HG02623 (cell line): Measurements from ENCODE around the gene RIPK1.
"Not testable (repeated sequence)": the region's sequence is repeated elsewhere in the genome, so short reads cannot be mapped to it uniquely, and the experiment has no call there.

Experiments used
- ATAC-seq: cut with Tn5 transposase; IDR thresholded peaks from one replicate; pipeline ENCODE4 v1.9.1; 2021; ENCODE audit warnings: moderate library complexity; ENCODE audit not compliant: unreplicated experiment

Gene RIPK1

GRCh38 chr6:3133515-3133914 is 65.2 kb downstream of the RIPK1 start:
- no peak for ATAC-seq

DNA sequence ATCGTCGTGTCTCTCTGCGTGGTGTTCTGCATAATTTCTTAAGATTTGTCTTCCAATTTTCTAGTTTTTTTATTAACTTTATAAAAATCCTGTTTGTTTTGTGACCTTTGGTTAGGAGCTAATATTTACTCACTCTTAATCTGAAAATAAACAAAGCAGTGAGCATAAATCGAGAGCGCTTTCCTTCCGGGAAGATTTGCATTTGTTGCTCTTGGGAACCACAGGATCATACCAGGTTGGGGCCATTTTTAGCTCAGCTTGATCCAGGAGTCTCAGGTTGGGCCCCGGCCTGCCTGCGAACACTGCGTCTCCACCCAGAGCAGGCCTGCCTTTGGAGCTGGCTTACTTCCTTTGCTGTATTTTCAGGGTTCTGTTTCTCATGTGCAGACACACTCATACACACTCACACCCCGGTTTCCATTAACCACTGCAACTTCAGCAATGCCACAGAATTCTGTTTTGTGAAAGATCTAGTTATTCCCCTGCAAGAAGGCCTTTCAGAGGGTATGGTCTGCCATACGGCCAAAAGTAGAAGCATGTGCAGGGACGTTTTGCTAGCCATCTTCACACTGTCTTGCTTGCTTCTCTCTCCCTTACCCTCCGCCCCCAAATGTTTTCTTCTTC is 67.5 kb downstream of the RIPK1 start:
- no peak for ATAC-seq

- ATAC-seq = no peak
Measured at GRCh38 chr6:3136292-3137011, 68.2 kb downstream of the RIPK1 start.

DNA sequence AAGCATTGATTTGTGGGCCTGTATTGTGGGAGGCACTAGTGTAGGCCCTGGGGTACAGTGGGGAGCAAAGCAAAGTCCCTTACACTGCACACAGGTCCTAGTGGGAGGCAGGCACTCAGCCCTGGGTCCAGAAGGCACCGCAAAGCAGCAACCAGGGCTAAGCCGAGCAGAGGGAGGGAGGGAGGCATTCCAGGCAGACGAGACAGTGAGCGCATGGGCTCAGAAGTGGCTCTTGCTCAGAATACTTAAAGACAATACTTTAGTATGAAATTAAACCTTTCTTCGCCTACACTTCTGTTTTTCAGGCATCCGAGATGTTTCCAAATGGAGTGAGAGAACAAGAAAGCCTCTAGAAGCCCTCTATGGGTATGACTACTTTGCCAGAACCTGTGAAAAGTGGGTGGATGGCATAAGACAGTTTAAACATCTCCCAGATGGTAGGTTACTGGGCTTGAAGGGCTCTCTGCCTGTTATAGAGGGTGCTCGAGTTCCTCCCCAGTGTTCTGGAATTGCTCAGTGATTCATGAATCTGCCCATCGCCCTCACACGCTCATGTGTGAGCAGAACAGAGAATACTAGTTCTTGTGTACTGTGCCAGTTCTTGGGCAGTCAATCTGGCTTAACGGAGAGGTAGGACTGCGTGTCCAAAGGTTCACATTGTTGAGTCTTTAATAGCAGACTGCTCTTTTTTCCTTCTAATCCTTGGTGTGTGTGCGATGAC is 68.9 kb downstream of the RIPK1 start:
- no peak for ATAC-seq

DNA sequence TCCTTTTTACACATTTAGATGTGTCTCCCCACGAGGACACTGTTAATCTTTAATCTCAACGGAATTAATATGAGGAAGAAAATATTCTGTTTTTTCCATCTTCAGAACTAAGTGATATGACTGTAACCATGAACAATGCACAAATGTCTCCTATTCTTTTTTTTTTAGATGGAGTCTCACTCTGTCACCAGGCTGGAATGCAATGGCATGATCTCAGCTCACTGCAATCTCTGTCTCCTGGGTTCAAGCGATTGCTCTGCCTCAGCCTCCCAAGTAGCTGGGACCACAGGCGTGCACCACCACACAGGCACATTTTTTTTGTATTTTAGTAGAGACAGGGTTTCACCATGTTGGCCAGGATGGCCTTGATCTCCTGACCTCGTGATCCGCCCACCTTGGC is 69.6 kb downstream of the RIPK1 start:
- ATAC-seq = not testable (repeated sequence)

- no peak for ATAC-seq
Measured at GRCh38 chr6:3138341-3138740, 70.0 kb downstream of the RIPK1 start.

GRCh38 chr6:3139090-3139903 is 71.0 kb downstream of the RIPK1 start:
- no peak for ATAC-seq

- no peak for ATAC-seq
Measured at GRCh38 chr6:3140201-3140600, 71.9 kb downstream of the RIPK1 start.

DNA sequence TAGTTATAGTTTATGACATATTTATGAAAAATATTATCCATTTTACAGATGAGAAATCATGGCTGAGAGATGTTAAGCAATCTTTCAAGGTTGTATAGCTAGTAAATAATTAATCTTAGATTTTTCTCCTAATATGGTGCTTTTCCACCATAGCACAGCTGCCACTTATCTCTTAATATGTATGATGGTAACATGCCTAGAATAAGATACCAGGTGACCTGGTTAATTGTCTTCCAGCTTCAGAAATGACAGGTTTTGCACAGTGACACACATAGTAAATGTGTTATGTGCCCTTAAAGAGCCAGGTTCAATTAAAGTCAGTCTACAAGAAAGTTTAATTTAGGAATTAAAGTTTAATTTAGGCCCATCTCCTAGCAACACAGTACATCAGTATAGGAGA is 74.2 kb downstream of the RIPK1 start:
- ATAC-seq = no peak

DNA sequence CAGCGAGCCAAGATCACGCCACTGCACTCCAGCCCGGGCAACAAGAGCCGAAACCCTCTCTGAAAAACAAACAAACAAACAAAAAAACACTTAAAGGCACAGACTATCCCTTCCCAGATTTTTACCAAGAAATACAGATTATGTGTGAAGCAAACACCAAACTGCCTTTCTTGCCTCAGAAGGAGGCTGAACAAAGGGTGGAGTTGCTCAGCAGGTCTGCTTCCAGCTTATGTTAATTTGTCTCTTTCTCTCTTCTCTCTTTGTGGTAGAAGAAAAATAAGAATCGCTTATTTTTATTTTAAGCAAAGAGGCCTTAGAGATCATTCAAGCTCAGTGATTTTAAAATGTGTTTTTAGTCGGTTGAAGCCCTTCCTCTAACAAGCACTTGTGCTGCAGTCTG is 74.9 kb downstream of the RIPK1 start:
- ATAC-seq = no peak

DNA sequence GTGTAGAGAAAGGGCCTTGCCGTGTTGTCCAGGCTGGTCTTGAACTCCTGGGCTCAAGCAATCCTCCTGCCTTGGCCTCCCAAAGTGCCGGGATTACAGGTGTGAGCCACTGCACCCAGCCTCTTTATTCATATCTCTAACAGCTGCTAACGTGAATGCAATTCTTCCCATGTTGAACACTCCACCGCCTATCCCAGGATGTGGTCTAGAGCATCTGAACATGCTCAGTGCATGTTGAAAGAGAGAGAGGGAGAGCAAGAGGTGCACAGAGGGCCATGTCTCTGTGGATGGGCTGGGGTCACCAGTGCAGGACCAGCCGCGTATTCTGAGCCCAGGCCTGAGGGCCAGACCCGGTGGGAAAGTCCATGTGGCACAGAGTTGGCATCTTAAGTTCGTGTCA is 76.3 kb downstream of the RIPK1 start:
- ATAC-seq = no peak

DNA sequence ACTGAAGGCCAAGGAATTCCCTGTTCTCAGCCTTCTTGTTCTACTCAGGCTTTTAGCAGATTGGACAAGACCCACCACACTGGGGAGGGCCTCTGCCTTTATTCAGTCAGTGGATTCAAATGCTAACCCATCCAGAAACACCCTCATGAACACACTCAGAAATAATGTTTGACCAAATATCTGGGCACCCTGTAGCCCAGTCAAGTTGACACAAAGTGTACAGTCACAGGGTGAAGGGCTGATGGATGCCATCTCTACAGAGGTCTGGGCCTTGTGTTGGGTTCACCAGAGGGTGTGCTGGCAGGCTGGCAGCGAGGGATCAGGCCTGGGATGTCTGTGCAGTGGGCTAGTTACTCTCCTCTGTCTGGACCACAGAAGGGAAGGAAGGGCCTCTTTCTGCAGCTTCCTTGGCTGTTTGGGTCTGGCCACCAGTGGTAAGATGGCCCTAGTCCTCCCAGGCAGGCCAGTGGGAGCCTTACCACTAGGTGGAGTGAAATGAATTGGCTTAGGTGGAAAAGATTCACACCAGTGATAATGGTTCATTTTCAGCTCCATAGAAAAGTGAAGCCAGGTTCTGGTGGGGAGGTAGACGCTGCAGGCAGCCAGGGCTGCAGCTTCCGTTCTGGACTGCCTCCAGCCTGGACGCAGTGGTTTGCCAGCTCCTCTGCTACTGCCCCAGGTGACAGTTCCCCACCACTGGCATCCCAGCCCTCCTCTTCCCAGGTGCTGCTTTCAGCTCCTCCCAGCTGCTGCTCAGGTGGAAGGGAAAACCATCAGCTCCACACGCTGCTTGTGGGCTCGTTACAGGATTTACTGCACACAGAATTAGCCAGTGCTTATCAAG is 79.8 kb downstream of the RIPK1 start:
- ATAC-seq = no peak

- ATAC-seq = no peak
Measured at GRCh38 chr6:3151691-3152090, 83.4 kb downstream of the RIPK1 start.

DNA sequence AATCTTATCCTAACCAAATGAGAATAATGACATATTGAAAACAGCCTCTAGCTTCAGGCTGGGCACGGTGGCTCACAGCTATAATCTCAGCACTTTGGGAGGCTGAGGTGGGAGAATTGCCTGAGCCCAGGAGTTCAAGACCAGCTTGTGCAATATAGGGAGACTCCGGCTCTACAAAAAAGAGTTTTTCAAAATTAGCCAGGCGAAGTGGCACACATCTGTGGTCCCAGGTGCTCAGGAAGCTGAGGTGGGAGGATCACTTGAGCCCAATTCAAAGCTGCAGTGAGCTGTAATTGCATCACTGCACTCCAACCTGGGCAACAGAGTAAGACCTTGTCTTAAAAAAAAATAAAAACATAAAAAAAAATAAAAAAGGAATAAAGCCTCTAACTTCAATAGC is 84.4 kb downstream of the RIPK1 start:
- no peak for ATAC-seq

DNA sequence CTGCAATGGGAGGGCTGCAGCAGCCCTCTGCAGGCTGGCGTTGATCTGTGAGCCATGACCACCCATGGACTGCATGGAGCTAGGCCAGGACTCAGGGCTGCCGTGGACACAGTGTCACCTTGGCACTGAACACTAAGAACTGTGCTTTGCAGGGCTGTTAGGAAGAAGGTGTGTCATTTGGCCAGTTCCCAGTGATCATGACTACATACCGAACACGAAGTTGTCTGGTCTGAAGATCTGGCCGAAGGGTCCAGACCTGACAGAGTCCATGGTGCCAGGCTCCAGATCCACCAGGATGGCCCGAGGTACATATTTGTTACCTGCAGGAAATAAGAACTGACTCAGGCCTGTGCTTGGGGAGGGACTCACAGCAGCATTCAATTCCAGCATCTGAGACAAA is 87.1 kb downstream of the RIPK1 start:
- ATAC-seq = not testable (repeated sequence)

GRCh38 chr6:3156184-3157130 is 88.2 kb downstream of the RIPK1 start:
- peak; percentile 11 for ATAC-seq

GRCh38 chr6:3157131-3157933 is 89.0 kb downstream of the RIPK1 start, which contains the start of gene TUBB2A:
TSS of gene TUBB2A (minus strand) at chr6:3157544. CDS start at chr6:3157463, 81 bp downstream.
- ATAC-seq = peak; percentile 77
